Muscle layer of duodenum (tissue), 2 donors: ENCODE results near the gene PHKB.
"Not testable (repeated sequence)": the region's sequence is repeated elsewhere in the genome, so short reads cannot be mapped to it uniquely, and the experiment has no call there.

ENCODE experiments used
- H3K27ac ChIP-seq: one replicate; pipeline ENCODE4 v1.7.0; 2013; ENCODE audit warnings: mild to moderate bottlenecking, low read length
- H3K27me3 ChIP-seq: one replicate; pipeline ENCODE4 v1.7.0; 2013; ENCODE audit warnings: low read depth, mild to moderate bottlenecking, control low read depth, low read length
- H3K36me3 ChIP-seq, 2 donors: one replicate each; pipeline ENCODE4 v1.7.0; 2013; ENCODE audit warnings: low read length in 2 of 2, control low read depth in 1 of 2, mild to moderate bottlenecking in 1 of 2; ENCODE audit not compliant: insufficient read depth in 2 of 2, control insufficient read depth in 1 of 2
- H3K4me1 ChIP-seq, 2 donors: one replicate each; pipeline ENCODE4 v1.7.0; 2013; ENCODE audit warnings: low read length in 2 of 2, mild to moderate bottlenecking in 2 of 2, control low read depth in 1 of 2, moderate library complexity in 1 of 2; ENCODE audit not compliant: insufficient read depth in 2 of 2, control insufficient read depth in 1 of 2
- H3K4me3 ChIP-seq, 2 donors: one replicate each; pipeline ENCODE4 v1.7.0; 2013; ENCODE audit warnings: low read length in 2 of 2, low read depth in 1 of 2, mild to moderate bottlenecking in 1 of 2
- H3K9me3 ChIP-seq, 2 donors: one replicate each; pipeline ENCODE4 v1.7.0; 2013; ENCODE audit warnings: low read length in 2 of 2, control low read depth in 1 of 2, mild to moderate bottlenecking in 1 of 2; ENCODE audit not compliant: control insufficient read depth in 1 of 2
- donor health status: healthy.

The PHKB gene

GRCh38 chr16:47460711-47461597 is at the start of gene PHKB, which contains the start of gene ITFG1:
Gene PHKB, plus strand, starts transcription at chr16:47461331. Its CDS starts 20 bp downstream, at chr16:47461351.
Gene ITFG1, minus strand, starts transcription at chr16:47461063. Its CDS starts 18 bp downstream, at chr16:47461045.
- Histone ChIP-seq H3K4me3 (peak within 1 kb of the TSS; percentile 90 to 96), H3K36me3 (peaks cover 0 to 8% of the 10 kb centered on the region in 2 donors), H3K4me1 (peaks cover 8 to 54% of the 10 kb centered on the region in 2 donors), H3K9me3 (no peaks in the 10 kb centered on the region), H3K27ac (peak within 1 kb of the TSS; percentile 90), H3K27me3 (no peaks in the 10 kb centered on the region)

GRCh38 chr16:47413041-47413440 is 48.1 kb upstream of the PHKB start:
- H3K4me3 ChIP-seq: no peak overlapping the region
- no peak overlapping the region for H3K27ac ChIP-seq
- H3K9me3 ChIP-seq: no peaks in the 10 kb centered on the region
- no peaks in the 10 kb centered on the region for H3K4me1 ChIP-seq
- H3K36me3 ChIP-seq: peaks cover 0 to 6% of the 10 kb centered on the region in 2 donors
- no peaks in the 10 kb centered on the region for H3K27me3 ChIP-seq

- Histone ChIP-seq H3K27ac (no peak overlapping the region), H3K4me1 (no peaks in the 10 kb centered on the region), H3K36me3 (peaks cover 4 to 6% of the 10 kb centered on the region in 2 donors), H3K4me3 (no peak overlapping the region), H3K9me3 (no peaks in the 10 kb centered on the region), H3K27me3 (no peaks in the 10 kb centered on the region)
Measured at GRCh38 chr16:47416869-47417268, 44.3 kb upstream of the PHKB start.

- no peaks in the 10 kb centered on the region for H3K9me3 ChIP-seq
- no peak overlapping the region for H3K4me3 ChIP-seq
- H3K27me3 ChIP-seq: no peaks in the 10 kb centered on the region
- H3K27ac ChIP-seq: no peak overlapping the region
- H3K4me1 ChIP-seq: no peaks in the 10 kb centered on the region
- H3K36me3 ChIP-seq: peaks cover 7 to 23% of the 10 kb centered on the region in 2 donors
Measured at GRCh38 chr16:47424846-47425245, 36.3 kb upstream of the PHKB start.

GRCh38 chr16:47426806-47427205 is 34.3 kb upstream of the PHKB start:
- peaks cover 7 to 19% of the 10 kb centered on the region in 2 donors for H3K36me3 ChIP-seq
- H3K4me3 ChIP-seq: no peak overlapping the region
- no peaks in the 10 kb centered on the region for H3K9me3 ChIP-seq
- H3K4me1 ChIP-seq: no peaks in the 10 kb centered on the region
- H3K27ac ChIP-seq: no peak overlapping the region
- no peaks in the 10 kb centered on the region for H3K27me3 ChIP-seq

- Histone ChIP-seq H3K4me3 (no peak overlapping the region), H3K36me3 (peaks cover 7 to 8% of the 10 kb centered on the region in 2 donors), H3K27ac (no peak overlapping the region), H3K4me1 (no peaks in the 10 kb centered on the region), H3K27me3 (no peaks in the 10 kb centered on the region), H3K9me3 (no peaks in the 10 kb centered on the region)
Measured at GRCh38 chr16:47431960-47432359, 29.2 kb upstream of the PHKB start.

GRCh38 chr16:47434274-47434673 is 26.9 kb upstream of the PHKB start:
- not testable (repeated sequence) for H3K9me3 ChIP-seq

GRCh38 chr16:47440066-47440465 is 21.1 kb upstream of the PHKB start:
- not testable (repeated sequence) for H3K4me3 ChIP-seq, H3K27me3 ChIP-seq, H3K27ac ChIP-seq, H3K4me1 ChIP-seq, H3K9me3 ChIP-seq, H3K36me3 ChIP-seq

More at GRCh38 chr16:47434274-47434673, 26.9 kb upstream of the PHKB start:
- not testable (repeated sequence) for H3K4me1 ChIP-seq, H3K27ac ChIP-seq, H3K4me3 ChIP-seq, H3K27me3 ChIP-seq, H3K36me3 ChIP-seq

GRCh38 chr16:47442884-47443283 is 18.2 kb upstream of the PHKB start:
- not testable (repeated sequence) for H3K27me3 ChIP-seq, H3K27ac ChIP-seq

GRCh38 chr16:47446431-47446830 is 14.7 kb upstream of the PHKB start:
- no peaks in the 10 kb centered on the region for H3K27me3 ChIP-seq
- H3K36me3 ChIP-seq: peaks cover 23 to 27% of the 10 kb centered on the region in 2 donors
- H3K9me3 ChIP-seq: no peaks in the 10 kb centered on the region
- no peak overlapping the region for H3K4me3 ChIP-seq
- H3K27ac ChIP-seq: no peak overlapping the region
- peaks cover 4 to 5% of the 10 kb centered on the region in 2 donors for H3K4me1 ChIP-seq

More at GRCh38 chr16:47442884-47443283, 18.2 kb upstream of the PHKB start:
- H3K36me3 ChIP-seq: peaks cover 7 to 13% of the 10 kb centered on the region in 2 donors
- H3K9me3 ChIP-seq, H3K4me3 ChIP-seq, H3K4me1 ChIP-seq: not testable (repeated sequence)

GRCh38 chr16:47448830-47449575 is 12.1 kb upstream of the PHKB start:
- Histone ChIP-seq H3K4me1 (peaks cover 4 to 5% of the 10 kb centered on the region in 2 donors), H3K27me3 (no peaks in the 10 kb centered on the region), H3K36me3 (peaks cover 43 to 44% of the 10 kb centered on the region in 2 donors), H3K4me3 (no peak overlapping the region), H3K9me3 (no peaks in the 10 kb centered on the region), H3K27ac (no peak overlapping the region)
